Fibroblast of skin of right quadriceps (primary cell): ENCODE measurements around the gene AASDH.
A peak's percentile ranks its signal among the peaks of the same experiment; 100 is the strongest.
"Not testable (repeated sequence)": the region's sequence is repeated elsewhere in the genome, so short reads cannot be mapped to it uniquely, and the experiment has no call there.

Experiments used
- DNase-seq: peaks from one replicate; pipeline ENCODE4 v3.0.0-alpha.2; 2013

Gene AASDH

DNA sequence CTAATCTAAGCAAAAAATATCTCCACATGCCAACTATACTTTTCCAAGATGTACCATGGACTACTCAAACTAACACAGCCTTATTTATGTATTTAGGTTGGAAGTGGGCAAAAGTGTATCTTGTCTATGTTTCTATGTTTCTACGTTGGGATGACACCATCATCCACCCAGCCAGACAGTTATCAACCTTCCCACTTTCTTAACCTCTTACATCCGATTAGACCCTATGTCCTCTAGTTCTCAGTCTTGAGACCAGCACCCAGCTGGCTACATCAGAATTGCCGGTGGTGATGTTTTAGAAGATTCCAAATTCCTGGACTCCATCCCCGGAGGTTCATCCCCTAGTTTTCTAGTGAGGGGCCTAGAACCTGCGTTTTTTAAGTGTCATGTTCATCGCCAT lies 1.0 kb upstream of the AASDH start:
- no peak for DNase-seq

DNA sequence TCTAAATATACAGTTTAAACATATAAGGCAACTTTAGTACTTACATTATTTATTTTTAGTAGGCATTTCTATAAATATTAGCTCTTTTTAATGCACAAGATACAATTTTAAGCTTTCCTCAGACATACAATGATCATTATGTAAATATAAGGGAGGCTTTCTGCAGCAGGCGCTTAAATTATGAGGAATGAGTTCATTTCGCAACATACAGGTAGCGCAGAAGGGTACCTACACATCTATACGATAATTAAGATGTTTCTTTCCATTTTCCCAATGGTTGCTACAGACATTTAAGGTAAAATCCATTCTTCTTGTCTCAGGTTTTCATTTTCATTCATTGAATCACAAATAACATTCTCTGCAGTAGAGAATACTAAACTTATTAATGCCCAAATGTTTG lies 1.2 kb downstream of the AASDH start:
- no peak for DNase-seq

DNA sequence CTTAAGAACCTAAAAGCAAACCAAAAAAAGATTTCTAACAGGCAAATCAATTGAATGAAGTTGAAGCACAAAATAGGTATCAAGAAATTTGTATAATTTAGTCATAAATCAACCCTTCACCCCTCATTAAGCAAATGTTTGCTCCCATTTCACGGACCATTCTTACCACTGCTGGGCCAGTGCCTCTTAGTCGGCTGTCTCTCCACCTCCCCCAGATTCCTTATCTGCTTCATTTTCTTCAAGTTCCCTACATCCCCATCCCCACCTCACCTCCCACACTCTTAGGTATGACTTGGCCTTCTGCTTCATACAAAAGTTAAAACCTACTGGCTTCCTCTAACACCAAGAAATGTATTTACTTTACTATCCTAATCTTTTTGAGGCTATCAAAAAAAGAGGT lies 11.8 kb downstream of the AASDH start:
- no peak for DNase-seq

DNA sequence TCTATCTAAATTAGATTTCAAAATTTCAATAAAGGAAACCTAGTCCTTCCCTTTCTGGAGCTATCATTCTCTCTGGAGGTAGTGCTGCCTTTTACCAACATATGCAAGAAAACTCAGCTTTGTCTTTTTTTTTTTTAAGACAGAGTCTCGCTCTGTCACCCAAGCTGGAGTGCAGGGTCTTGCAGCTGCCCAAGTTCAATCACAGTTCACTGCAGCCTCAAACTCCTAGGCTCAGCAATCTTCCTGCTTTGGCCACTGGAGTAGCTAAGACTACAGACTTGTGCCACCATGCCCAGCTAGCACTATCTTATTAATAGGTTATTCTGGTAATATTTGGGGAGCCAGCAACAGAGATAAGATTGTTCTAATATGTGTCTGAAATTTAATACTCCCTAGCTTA lies 12.3 kb downstream of the AASDH start:
- DNase-seq = no peak

DNA sequence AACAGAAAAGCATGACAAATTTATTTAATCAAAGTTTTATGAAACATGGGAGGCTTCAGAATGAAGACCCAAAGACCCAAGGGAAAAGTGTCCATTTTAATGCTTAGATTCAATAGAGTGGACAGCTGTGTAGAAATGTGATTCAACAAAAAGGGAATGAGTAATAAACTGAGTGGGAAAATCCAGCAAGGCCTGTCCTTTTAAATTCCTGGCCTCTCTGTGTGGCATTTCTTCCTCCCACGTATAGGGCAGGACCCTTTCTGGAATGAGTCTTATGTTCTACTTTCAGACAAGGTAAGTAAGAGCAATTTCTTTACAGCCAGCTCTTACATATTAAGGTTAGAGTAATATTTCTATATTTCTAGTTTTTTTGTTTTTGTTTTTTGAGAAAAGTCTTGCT lies 14.5 kb downstream of the AASDH start:
- no peak for DNase-seq

DNA sequence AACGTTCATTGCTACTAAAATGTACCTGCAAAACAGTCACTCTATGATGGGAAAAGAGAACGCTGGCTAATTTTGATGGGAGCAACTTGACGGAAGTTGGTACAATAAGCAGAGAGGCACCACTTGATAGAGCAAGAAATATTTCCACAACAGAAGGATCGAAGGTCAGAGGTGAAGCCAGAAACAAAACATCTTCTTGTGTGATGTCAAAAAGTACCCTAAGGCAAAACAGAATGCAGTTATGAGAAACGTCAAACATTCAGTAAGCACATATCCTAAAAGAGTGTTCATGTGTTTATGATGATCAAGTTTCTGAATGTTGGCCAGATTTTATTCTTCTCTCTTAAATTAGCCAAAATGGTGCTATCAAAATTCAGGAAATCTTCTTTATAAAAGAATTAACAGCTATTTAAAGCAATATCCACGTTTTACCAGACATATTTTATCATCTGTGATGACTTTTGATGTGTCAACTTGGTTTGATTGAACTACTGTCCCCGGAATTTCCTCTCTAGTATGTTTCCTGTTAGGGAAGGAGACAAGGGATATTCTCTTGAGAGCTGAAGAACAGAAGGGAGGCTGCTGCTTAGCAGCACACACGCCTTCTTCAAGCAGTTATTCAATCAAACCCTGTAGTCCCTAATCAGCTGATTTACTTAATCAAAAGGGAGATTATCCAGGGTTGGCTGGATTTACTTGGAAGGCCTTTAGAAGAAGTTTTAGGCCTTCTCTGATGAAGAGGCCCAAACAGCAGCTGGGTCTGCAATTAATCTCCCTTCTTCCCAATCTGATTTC lies 15.7 kb downstream of the AASDH start:
- no peak for DNase-seq

DNA sequence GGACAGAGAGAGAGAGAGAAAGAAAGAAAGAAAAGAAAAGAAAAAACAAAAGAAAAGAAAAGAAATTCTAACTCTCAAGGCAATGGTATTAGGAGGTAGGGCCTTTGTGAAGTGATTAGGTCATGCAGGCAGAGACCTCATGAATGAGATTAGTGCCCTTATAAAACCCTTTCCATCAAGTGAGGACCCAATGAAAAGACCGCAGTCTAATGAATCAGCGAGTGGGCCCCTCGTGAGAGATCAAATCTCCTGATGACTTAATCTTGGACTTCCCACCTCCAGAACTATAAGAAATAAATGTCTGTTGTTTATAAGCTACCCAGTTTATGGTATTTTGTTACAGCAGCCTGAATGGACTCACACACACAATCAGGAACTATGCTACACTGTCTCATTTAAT lies 16.9 kb downstream of the AASDH start:
- no peak for DNase-seq

DNA sequence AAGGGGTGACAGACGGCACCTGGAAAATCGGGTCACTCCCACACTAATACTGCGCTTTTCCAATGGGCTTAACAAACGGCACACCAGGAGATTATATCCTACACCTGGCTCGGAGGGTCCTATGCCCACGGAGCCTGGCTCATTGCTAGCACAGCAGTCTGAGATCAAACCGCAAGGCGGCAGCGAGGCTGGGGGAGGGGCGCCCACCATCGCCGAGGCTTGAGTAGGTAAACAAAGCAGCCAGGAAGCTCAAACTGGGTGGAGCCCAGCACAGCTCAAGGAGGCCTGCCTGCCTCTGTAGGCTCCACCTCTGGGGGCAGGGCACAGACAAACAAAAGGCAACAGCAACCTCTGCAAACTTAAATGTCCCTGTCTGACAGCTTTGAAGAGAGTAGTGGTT lies 24.3 kb downstream of the AASDH start:
- not testable (repeated sequence) for DNase-seq

DNA sequence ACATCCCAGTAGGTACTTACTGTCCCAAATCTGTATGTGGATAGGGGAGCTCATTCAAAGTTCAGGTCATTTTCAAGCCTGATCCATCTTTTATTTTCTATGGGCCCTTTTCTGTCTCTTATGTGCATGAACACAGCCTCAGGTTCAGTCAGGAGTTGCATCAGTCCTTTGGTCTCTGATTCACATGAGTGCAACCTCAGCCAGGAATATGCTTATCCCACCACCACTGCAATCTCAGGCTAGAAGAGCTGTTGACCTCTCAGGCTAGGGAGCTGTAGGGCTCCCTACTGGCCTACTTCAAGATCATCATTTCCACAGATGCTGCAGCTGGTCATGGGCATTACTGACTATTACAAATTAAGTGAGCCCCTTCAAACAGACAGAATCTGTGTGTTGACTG lies 27.2 kb downstream of the AASDH start:
- no peak for DNase-seq

DNA sequence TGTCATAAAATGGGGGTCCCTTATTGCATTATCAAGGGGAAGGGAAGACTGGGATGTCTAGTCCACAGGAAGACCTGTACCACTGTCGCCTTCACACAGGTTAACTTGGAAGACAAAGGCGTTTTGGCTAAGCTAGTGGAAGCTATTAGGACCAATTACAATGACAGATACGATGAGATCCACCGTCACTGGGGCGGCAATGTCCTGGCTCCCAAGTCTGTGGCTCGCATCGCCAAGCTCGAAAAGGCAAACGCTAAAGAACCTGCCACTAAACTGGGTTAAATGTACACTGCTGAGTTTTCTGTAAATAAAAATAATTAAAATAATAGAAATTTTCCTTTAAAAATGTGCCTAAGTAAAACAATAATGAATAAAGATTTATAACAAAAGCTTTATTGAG lies 30.6 kb downstream of the AASDH start:
- DNase-seq = no peak

DNA sequence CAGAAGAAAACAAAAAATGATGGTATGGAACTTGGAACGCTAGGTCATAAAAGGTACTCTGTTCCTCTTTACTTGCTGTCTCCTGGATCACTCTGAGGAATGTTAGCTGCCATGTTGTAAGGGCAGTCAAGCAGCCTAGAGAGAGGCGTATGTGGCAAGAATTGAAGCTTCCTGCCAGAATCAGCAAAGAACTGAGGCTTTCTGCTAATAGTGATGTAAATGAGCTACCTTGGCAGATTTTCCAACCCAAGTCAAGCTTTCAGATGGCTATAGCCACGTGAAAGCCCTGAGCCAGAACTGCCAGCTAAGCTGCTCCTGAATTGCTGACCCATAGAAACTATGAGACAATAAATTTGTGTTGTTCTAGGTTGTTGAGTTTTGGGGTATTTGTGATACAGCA lies 38.7 kb downstream of the AASDH start:
- no peak for DNase-seq

DNA sequence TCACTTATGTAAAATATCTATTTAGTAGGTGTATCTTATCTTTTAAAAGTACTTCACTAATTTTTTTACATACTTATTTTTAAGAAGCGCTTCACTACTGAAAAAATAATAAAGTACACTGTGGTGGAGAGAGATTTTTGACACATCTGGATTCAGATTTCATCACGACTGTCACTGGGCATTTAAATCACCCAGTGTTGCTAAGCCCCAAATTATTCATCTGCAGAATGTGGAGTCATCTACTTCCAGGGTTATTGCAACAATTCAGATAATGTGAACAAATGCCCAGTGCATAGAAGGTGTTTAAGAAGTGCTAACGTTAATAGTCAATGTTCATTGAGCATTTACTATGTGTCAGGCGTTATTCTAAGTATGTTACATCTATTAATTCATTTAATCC lies 41.8 kb downstream of the AASDH start:
- no peak for DNase-seq

DNA sequence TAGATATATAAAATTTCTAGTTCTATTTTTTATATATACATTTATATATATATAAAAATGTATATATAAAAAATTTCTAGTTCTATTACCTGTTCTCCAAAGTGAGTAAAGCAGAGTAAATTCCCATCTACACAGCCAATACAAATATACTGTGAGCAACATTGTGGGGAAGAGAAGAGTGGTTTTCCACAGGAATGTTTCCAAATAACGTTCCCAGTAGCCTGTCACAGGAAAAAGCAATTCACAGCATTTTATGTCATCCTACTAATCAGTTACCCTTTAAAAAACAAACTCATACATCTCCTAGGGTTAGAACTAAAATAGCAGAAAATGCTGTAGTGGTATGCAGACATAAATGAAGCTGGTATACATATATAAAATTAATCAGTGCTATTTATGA lies 44.5 kb downstream of the AASDH start:
- no peak for DNase-seq

DNA sequence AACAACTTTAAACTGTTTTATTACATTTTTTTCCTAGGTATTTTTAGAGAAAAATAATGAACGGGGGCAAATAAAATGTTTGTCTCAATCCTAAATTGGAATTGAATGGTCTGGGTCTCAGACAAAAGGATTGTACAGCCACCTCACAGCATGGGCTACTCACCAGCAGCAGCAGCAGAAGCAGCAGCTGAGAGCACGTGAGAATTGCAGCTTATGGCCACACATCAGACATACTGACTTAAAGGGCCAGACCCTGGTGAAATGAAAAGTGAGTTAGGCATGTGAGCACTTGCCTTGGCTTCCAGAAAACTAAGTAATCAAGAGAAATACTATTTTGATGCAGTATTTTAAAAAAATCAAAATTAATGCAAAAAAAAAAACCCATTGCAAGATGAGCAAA lies 56.6 kb downstream of the AASDH start:
- no peak for DNase-seq

DNA sequence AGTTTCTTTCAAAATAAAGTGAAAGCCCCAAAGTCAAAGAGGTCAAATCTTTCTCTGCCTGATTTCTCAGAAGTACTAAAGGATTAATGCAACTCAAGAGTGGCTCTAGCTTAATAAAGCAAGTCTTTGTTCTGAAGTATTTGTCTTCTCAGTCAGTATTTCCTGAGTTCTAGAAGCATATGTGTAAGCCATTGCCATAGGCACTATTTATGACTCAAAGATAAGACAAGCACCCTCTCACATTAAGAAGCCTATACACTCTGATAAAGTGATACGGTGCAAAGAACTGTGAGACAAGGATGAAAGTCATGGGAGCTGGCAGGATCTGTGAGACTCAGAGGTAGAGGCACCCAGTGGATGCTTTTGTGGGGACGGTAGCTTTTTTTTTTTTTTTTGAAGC lies 60.9 kb downstream of the AASDH start:
- DNase-seq = no peak

DNA sequence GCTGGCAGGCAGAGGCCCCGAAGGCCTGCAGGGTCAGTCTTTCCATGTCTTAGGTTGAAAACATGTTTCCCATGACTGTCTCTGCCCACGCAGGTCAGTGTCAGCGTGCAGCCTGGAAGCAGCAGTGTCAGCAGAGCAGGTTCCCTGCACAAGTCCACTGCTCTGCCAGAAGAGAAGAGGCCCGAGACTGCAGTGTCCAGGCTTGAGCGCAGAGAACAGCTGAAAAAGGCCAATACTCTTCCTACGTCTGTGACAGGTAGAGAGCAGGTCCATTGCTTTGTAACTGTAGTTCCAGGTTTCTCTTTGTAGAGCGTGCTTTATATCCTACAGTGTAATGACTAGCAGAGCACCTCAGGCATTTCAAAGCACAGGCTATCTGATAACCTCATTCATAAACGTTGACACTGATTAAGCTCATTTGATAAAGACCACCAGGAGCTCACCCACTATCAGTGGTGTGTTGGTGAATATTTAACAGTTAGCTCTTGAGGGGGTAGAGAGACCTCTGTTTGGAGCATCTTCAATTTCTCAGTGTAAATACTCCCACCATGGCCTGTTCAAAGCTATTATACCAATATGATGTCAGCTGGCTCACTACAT lies 63.2 kb downstream of the AASDH start:
- DNase-seq = no peak

DNA sequence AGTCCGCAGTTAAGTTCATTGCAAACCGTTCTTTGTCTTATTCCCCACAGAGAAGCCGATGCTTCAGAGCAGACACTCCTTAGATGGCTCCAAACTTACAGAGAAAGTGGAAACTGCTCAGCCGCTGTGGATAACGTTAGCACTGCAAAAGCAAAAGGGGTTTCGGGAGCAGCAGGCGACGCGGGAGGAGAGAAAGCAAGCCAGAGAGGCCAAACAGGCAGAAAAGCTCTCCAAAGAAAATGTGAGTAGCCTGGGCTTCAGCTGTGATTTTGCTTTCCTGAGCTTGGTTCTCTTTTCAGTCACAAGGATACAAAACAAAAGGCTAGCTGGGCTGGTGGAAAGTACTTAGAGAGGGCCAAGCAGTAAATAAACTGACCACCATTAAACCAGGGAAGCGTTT lies 64.0 kb downstream of the AASDH start:
- DNase-seq = no peak

DNA sequence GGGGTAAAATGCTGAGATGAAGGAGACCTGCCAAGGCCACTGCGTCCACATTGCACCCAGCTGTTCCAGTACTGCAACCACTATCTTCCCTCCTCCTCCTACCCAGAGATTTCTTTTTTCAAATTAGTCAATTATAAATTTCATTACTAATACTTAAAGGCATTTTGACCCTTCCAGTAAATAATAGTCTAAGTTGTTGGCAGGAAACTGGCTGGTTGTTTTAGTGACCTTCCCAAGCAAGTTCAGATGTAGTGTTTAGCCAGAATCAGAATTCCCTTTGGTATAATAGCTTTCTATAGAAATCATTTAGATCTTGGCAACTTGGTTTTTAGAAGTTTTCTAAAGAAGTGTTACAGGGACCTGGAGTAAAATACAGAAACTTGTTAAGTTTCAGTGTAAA lies 66.0 kb downstream of the AASDH start:
- DNase-seq = peak; percentile 22

DNA sequence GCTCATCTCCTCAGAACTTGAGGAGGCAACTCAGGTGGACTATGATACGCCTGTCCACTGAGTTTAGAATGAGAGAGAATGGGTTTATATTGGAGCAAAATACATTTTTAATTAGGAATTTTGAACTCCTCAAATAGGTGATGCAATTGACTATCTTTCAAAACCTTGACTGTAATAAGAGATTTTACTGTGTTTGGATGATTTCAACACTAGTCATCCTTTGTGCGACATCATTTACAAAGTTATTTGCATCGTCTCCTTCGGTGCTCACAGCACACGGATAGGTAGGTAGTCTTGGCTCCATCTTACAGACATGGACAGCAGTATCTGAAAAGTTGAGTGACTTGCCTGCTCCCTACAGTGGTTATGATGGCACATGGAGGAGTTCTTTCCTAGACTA lies 67.0 kb downstream of the AASDH start:
- peak; percentile 47 for DNase-seq

DNA sequence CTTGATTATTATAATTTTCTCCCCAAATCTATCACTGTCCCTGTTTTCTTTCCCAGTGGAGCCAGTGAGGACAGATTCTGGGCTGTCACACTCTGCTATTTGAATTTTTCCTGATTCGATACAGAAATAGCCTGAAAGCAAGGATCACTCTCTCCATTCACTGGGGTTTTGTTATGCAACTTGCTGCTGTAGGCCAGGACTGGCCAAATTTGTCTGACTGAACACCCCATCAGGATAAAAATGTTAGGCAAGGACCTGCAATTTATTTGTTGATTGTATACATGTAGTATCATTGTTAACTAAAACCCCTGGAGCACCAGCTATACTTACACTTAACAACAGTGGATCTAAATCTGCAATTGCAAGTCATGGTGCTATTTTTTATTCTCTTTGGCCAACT lies 68.7 kb downstream of the AASDH start:
- no peak for DNase-seq

DNA sequence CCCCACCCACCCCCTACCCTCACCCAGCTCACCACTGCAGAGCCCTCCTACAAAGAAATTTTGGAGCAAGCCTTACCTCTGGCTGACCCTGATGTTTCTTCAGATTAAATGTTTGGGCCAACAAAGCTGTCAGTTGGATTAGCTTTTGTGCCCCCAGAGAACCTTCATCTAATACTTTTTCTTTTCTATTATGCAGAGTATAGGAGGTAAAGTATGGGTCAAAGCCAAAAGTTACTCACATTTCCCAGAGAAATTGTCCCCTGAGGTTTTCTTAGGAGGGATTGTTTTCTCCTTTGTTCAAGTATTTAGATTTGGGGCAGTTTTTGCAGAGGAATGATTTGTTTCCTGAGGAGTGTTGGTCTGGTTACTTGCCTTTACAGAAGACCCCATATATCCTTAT lies 69.5 kb downstream of the AASDH start:
- no peak for DNase-seq

DNA sequence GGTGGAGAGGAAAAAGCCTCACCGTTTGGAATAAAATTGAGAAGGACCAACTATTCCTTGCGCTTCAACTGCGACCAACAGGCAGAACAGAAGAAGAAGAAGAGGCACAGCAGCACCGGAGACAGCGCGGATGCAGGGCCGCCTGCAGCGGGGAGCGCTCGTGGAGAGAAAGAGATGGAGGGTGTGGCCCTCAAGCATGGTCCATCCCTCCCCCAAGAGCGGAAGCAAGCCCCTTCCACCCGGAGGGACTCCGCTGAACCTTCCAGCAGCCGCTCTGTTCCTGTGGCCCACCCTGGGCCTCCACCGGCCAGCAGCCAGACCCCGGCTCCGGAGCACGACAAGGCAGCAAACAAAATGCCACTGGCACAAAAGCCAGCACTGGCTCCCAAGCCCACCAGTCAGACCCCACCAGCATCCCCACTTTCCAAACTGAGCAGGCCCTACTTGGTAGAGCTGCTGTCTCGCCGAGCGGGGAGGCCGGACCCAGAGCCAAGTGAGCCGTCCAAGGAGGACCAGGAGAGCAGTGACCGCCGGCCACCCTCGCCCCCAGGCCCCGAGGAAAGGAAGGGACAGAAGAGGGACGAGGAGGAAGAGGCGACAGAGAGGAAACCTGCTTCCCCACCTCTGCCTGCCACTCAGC lies 71.2 kb downstream of the AASDH start:
- DNase-seq = no peak

DNA sequence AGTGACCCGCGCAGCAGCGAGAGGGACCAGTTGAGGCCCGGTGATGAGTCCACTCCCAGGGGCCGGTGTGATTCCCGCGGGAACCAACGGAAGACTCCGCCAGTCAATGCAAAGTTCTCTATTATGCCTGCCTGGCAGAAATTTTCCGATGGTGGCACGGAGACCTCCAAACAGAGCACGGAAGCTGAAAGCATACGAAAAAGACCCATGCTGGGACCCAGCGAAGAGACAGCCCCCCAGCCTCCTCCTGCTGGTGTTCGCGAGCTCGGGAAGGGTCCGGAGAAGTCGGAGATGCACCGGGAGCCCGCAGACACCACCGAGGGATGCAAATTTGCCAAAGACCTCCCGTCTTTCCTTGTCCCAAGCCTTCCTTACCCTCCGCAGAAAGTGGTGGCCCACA lies 71.7 kb downstream of the AASDH start:
- DNase-seq = no peak

DNA sequence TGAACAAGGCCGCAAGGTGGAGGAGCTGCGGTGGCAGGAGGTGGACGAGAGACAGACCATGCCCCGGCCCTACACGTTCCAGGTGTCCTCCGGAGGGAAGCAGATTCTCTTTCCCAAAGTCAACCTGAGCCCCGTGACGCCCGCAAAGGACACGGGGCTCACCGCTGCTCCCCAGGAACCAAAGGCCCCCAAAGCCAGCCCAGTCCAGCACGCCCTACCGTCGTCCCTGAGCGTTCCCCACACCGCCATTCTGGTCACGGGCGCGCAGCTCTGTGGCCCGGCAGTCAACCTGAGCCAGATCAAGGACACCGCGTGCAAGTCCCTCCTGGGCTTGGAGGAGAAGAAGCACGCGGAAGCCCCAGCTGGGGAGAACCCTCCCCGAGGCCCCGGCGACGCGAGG lies 72.2 kb downstream of the AASDH start:
- DNase-seq = no peak
